CD4-positive, alpha-beta T cell treated with Interleukin-4 for 4 hours (primary cell): ENCODE measurements around the gene CHI3L1.

Experiments used
- DNase-seq: peaks from one replicate; pipeline ENCODE4 v3.0.0-alpha.2; 2020

CHI3L1 gene

DNA sequence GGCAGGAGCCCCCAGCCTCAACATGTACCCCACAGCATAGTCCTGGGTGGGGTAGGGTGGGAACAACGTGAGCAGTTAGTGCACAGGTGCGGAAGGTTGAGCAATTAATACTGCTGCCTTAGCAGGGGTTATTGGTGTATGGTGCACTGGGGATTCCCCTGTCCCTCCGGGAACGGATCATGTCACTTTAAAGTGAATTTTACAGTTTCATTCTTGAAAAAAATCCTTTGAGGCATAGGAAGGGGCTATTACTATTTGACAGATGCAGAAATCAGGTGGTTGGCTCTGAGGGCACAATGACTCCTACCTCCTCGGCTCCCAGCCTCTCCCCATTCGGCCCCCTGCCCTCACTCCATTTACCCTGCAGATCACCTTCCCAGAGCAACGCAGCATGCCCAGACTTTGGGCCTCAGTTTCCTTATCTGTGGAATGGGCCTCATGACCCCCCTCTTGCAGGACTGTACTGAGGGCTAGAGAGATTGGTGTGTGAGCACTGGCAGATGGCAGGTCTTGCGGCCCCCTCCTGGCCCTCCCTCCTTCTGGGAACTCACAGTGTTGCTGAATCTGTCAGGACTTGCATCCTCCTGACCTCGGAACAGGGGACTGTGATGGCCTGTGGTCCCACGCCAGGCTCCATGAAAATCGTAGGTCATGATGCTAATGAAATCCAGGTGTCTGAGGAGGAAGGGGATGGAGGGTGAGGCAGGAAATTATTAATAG, 5.7 kb downstream of the CHI3L1 start:
- no peak for DNase-seq

DNA sequence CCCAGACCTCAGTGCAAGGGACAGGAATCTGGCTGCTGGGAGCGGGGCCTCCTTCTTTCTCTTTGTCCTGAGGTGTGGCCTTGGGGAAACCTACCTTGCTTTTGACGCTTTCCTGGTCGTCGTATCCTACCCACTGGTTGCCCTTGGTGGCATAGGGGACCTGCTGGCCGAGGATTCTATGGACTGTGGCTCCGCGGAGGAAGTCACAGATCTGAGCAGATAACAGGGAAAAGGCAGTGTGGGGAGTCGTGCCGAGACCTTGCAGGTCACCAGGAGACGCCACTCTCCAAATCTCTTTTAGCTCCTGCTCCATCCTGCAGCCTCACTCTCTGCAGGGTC, 6.9 kb downstream of the CHI3L1 start:
- DNase-seq = no peak

DNA sequence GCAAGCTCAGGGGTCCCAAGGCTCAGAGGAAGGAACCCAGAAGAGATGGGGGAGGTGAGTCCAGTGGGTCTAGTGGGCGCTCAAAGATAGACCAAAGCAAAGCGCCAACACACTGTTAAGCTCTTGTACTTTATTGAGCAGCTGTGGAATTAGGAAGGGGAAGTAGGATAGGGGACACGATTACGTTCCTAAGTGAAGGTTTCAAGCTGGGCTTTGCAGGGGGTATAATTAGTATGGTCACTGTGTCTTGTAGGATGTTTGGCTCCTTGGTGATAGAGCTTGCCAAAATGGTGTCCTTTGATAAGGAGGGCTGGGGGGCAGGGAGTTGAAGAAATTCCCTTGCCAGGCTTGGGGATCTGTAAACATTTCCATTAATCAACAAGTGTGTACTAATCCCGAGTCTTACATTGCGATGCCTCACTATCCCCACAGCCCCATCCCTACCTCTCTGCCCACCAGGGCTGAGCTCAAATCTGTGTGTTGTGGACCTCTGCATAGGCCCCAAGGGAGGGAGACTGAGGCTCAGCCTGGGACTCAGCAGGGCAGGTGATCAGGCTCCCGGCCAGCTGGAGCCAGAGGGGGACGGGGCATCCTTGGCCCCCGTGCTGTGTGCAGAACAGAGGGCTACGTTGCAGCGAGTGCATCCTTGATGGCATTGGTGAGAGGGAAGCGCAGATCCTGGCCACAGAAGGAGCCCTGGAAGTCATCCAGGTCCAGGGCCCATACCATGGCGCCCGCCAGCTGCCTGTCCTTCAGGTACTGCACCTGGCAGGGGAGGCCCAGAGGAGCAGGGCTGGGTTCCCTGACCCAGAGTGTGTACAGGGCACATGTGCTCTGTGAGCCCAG, 7.5 kb downstream of the CHI3L1 start:
- DNase-seq = no peak

DNA sequence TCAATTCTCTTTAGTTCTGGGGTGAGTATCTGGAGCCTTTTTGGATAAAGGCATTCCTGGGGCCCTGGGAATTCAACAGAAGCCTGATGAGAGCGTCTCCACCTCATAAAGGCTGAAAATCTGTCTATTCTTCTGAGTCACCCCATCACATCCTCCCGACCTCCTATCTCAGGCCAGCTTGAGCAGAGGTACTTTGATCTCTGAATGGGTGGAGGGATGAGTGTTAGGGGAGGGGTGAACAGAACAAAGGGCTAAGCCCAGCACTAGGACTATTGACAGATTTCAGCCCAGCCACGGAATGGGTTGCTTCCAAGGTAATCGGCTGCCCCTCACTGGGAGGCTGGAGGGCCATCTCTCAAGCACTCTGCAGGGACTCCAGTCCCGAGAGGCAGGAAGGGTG, 8.4 kb downstream of the CHI3L1 start:
- no peak for DNase-seq

DNA sequence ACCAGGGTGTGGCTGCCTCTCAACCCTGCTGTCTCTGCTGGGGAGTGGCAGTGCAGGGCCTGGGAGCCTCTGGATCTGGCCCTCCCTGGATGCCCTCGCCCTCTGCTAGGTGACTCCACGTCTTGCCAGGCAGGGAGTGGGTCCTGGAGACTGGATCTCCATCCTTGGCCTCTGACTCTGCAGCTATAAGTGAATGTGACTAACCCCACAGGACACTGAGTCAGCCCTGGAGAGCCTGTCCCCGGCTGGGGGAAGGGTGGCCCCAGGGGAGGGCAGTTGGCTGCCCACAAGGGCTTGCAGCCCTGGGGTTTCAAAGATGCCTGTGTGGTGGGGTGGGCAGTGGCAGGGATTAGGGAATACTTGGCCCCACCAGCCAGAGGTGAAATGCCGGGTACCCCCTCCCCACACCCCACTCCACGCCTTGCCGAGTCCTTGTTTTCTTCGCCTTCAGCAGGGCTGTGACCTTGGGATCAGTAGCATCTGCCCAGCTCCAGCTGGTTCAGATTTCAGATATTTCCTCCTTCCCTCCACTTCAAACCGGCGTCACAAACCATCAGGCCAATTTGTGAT, 8.9 kb downstream of the CHI3L1 start:
- no peak for DNase-seq

DNA sequence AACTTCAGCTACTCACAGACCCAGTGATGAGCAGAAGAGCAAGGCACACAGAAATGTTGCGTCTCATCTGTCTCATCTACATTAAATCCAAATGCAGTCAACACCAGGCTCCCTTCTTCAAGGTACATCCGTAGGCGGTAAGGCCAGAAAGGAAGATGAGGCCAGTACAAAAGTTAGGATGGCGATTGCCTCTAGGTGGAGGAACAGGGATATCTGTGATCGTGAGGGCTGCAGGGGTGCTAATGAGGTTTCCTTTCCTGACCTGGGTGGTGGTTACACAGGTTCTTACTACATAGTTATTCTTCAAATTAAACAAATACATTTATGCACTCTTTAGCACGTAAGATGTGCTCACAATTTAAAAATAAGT, 9.5 kb downstream of the CHI3L1 start:
- DNase-seq = no peak

DNA sequence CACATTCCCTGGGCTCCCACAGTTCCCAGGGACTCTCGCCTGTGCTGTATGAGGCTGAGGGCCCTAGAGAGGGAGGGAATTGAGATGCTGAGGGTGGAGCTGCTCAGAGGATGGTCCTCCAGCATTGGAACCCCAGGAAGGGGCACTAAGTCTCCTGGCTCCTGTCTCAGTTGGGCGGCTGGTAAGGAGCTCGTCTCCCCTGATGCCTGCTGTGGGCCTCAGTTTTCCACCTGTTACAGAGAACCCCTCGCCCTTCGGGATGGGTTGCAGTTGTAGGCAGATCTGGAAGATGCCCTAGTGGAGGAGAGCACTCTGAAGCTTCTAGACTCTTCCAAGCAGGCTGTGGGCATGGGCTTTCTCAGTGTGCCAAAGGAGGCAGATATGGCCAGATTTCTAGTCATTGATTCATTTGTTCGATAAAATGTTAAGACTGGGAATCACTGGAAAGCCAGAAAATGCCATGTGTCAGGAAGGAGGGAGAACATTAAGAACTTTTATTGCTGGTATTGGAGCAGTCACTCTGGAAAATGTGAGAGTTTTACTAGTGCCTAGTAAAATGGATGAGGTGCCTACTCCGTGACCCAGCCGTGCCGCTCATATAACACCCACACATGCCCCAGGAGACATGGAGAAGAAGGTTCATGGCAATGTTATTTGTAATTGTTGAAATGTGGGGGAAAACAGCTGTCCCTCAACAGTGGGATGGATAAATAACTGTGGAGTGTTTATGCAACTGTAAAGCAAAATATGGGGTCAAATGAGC, 10.1 kb downstream of the CHI3L1 start:
- no peak for DNase-seq

DNA sequence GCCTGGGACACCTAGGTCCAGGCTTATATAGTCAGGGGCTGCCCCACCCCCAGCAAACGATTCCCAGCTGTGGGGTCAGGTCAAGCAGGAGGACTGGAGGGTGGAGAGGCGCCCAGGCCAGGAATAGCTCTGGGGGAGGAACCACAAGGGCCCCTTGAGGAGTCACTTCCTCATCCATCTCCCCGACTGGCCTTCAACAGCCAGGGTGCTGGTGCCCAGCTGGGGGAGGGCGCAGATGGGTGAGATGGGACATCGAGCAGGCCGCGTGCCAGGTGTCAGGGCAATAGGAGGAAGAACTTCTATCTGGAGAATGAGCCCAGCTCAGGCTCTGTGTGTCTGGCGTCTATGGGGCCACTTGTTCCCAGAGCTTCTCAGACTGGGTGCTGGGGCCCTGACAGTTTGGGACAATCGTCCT, 10.7 kb downstream of the CHI3L1 start:
- DNase-seq = no peak

DNA sequence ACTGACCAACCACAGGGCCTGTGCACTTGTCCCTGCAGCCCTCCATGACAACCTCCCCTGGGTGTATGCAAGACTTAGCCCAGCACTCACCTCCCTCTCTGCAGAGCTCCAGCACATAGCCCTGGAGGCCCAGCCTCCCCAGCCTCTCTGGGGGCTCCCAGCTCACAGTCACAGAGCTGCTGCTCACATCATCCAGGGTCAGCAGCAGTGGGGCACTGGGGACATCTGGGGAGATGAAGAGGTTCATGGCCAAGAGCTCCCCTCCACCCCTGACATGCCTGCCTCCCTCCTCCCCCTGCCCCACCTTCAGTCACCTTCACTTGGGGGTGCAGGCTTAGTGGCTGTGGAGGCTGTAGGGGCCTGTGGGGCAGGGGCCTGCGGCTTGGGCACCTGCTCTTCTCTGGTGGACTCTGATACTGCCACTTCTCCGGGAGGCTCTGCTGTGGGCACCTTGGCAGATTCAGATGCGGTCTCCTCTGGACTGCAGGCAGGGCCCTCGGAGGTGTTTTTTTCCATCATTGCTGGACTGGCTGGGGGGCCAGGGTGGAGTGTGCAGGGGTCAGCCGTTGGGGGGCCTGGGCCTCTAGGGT, 11.2 kb downstream of the CHI3L1 start, which contains the start of gene MYBPH:
Gene MYBPH, minus strand, starts transcription at position 590 of the 590 bp plus-strand sequence. Its CDS starts 71 bp downstream, at position 519.
- no peak for DNase-seq

DNA sequence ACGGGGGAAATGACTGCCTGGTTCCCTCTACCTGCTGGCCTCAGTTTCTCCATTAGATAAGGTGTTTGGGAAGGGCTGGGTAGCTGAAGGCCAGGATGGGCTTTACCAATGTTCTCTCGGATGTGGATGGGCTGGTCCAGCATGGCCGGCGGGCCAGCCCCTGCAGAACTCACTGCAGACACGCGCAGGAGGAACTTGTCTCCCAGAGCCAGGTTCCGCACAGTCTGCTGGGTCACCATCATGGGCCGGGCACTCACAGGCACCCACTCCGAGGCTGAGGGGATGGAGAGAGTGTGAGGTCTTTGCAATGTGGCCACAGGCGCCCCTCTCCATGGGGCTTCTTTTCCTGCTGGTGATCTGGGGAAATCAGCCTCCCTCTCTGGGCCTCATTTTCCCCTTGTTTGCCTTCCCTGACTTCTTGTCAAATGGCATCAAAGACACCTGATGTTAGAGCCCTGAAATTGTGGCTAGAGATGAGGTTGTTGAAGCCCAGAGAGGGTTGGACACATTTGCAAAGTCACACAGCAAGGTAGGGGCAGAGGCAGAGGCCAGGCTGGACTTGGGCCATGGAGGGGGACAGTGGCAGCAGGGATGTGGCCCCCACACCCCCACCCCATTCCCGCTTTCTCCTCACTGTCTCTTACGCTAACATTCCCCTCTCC, 12.0 kb downstream of the CHI3L1 start:
- DNase-seq = no peak

DNA sequence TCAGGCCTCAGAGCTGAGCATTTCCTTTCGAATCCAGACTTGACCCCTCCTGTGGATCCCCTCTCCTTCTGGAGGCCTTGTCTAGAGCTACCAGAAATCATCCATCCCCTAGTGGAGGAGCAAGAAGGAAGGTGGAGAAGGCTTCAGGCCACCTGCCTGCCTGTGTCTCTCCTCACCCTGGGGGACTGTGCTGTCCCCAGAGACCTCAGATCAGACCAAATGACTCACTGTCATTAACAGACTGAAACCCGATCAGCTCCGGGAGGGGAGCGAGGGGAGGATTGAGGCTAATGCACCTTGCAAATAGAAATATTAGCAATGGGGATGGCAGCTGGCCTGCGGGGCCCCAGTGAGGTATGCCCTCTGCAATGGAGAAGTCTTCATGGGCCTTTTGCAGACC, 12.9 kb downstream of the CHI3L1 start:
- no peak for DNase-seq

DNA sequence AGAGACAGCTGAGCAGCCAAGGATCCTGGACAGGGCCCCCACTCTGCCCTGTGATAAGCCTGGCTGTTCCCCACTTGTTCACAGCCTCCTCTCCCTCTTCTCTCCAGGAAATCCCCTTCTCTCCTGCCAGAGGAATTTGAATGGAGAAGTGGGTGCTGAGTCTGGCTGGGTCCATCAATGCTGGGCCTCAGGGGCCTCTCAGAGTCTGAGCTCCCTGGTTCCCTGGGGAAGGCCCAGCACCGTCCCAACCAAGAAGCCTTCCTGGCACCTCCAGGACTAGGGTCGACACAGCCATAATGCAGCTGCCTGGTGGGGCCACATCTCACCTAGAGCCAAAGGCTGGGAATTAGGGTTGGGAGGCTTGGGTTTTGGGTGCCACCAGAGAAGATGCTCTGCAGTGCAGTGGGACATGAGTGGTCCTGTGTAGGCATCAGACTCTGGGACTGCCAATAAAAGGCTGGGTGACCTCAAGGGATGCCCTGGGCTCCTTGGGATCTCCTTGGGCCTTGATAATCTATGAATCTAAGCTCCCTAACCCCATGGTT, 13.4 kb downstream of the CHI3L1 start:
- no peak for DNase-seq

DNA sequence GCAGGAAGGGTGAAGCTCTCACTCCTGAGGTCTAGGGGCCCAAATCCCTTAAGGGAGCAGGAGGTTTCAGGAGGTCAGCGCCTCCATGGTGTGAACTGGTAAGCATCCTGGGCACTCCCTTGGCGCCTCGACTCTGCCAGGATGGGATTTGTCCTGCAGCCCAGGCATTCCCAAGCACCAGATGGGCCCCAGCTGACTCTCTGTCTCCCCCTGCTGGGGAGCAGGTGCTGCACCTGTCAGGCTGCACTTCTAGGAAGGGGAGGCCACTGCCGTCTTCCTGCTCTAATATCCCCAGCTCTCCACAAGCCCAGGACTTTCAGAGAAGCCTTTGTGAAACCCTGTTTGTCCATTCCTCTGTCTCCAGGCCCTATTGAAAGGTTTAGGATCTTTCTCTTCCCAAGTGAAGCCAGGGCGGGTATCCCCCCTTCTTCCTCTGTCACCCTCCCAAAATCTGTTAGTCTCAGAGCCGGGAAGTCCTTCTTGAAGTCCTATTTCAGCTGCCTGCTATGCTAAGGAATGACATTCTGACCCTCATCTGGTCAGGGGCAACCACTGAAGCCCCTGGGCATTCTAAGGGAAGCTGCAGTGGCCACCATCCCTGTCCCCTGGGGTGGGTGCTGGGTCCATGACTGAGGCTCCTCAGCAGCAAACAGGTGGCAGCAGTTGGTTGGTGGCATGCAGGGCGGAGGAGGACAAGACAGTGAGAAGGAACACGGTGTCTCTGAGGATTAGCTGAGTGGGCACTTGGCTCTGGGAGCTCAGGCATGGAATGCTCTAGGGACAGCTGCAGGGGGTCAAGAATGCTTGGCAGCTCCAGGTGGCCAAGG, 14.1 kb downstream of the CHI3L1 start:
- DNase-seq = peak; percentile 4

DNA sequence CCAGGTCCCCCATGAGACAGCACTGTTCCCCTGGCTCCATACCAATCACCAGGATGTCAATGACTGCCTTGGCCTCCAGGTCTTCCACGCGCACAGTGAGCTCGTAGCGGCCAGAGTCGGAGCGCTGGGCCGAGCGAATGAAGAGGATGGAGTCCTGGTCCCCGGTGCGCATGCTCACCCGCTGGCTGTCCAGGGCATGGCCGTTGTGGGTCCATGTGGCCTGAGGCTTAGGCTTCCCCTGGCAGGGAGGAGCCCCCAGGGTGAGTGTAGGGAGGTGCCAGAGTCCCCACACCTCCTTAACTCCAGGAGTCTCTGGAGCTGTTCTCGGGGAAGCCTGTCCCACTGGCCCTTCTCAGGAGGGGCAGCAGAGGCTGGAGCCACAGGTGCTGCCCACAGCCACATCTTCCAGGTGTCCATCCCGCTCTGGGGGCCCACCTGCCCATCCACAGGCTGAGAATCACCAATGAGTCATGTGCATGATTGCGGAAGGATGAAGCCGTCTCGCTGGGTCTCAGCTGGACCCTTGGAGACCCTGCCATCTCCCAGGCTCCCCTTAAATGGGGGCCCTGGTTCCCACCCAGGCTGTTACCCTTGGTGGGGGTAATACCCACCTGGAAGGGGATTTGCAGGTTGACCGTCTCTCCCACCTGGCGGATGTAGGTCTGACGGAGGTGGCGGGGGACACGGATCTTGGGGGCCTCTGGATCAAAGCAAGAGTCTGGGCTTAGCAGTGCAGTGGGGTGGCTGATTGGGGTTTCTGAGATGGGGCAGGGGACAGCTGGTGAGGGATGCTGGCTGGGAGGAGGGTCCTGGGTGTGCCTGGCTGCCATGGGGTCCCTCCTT, 14.9 kb downstream of the CHI3L1 start:
- no peak for DNase-seq

DNA sequence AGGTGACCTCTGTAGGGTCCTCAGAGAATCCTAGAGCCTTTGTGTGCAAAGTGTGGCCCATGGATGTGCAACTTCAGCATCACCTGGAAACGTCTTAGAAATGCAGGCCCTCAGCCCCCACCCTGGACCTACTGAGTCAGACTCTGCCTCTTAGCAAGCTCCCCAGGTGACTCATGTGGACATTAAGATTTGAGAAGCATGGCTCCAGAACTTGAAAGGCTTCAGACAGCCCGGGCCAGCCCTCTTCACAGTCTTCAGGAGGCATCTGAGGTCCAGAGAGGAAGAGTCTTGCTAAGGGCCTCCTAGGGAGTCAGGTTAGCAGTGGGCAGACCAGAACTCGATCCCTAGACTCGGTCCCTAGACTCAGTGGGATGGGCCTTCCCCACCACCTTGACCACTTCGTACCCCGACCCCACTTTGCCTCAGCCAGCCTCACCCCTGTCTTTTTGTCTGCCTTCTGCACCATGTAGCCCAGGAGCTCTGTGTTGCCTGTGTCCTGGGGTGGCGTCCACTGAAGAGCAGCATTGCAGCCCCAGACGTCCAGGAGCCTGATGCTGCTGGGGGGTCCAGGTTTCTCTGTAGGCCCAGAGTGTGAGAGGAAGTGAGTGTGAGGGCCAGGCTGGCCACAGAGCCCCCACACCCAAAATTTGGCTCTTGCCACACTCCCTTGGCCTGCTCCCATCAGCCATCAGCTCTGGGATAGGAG, 15.7 kb downstream of the CHI3L1 start:
- DNase-seq = no peak

DNA sequence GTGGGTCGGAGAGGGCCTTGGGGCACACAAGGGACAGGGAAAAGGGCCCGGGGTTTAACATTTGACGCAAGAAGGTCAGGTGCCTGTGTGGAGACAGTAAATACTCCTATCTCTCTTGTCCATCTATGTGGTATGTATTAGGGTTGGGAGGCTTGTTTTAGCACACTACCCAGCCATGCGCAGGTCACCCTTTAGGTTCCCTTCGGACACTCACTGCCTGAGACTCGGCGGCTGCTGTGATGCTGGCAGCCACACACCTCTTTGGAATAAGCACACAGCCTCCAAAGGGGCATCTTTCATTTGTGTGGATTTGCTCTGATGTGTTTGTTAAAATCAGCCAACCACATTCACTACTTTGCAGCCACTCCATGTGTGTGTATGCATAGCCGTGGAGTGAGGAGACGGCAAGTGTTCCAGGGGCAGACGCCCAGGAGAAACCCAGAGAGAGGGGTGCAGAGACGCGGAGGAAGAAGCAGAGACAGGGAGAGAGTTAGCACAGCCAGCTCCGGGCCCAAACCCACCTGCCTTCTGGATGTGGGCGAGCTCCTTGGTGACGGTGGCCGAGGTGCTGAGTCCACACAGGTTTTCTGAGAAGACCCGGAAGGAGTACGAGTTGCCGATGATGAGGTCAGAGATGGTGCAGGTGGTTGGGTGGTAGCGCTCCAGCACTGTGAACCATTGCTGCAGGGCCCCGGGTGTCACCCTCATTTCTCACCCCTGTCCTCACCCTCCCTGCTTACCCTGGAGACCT, 16.6 kb downstream of the CHI3L1 start:
- DNase-seq = no peak

DNA sequence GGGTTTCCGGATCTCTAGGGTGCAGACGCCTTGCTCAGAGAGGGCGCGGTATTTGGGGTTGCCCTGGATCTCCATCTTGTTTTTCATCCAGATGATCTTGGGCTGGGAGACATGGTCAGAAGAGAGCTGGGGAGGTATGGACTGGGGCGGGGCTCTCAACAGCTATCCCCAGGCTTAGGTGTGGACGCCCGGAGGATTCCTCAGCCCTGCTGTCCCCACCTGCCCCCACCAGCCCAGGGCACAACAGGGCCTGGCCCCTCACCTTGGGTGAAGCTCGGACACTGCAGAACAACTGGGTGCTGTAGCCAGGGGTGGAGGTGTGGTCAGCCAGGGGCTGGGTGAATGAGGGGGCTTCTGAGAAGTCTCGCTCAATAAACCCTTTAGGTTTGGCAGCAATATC, 17.5 kb downstream of the CHI3L1 start:
- DNase-seq = no peak

DNA sequence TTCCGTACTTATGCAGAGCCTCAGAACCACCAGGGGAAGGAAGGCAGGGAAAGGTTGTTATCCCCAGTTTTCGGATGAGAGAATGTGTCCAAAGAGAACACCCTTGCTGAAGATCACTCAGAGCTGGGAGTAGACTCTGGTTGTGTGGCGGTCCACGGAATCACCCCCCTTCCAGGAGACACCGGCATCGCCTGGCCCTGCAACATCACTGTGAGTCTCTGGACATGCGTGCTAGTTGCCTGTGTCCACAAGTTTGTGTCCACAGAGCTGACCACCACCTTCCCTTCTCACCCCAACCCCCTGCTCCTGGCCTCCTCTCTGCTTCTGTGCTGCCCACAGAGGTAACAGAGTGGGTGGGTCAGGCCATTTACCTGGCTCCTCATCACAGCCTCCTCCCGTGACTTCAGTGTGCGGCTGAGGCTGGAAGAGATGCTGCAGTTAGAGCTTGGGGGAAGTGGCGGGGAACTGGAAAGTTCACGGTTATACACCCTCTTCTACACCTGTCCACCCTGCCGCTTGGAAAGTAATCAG, 18.2 kb downstream of the CHI3L1 start:
- no peak for DNase-seq

DNA sequence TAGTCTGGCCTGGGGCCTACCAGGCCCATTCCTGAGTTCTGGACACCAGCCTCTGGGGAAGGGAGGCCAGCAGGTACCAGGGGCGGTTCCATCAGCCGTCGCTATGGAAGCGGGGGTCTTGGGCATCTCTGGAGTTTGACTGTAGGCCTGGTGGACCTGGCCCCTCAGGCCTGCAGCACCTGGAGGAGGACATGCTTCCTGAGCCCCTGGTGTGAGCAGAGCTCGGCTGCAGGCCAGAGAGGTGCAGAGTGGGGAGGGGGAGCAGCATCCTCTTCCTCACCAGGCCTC, 18.6 kb downstream of the CHI3L1 start:
- no peak for DNase-seq
